ENCODE data around the gene LARP4B.

GRCh38 chr10:958856-959255, 27.4 kb upstream of the LARP4B start:
- TF ChIP-seq POLR2A (IDR thresholded peaks at IDR 0.05; ENCODE audit: low read length) (no peak), GATA1 (IDR thresholded peaks at IDR 0.05; ENCODE audit: low read depth, low read length) (no peak)

Data from erythroblast (primary cell).